ENCODE data around the gene SNORC. TPM values are rescaled to one million over a fixed set of nuclear protein-coding genes. Genes with fewer than 3 reads are reported as not detected.

SNORC gene
- total and polyA plus RNA-seq, 9 of the 15 experiments (the other 6 are each of a cell fraction or from before 2014, with no cell fraction given), result 0.14 to 2.5 (median 0.72) TPM; not detected in 2

DNA sequence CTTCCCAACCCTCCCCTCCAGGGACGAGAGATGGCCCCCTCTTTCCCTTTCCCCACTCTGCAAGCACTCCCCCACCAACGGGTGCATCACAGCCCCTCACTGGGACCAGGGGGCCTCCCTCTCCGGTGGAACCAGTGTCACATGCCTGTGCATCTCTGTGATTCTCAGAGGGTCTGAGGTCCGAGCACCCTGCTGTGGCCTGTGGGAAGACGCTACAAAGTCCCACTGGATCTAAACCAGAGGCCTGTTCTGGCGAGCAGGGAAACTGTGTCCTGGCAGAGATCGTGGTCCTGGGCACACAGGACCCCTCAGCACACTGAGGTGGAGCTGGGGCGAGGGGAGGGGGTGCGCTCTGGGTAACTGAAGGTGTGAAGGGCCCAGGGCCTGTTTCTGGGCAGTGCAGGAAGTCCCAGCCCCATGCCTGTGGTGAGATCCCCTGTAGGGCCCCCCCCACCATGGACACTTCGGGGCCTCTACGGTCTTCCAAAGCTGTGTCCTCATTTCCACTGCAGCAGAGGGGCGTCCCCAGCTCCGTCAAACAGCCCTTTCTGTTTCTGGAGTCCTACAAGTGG is 8.0 kb downstream of the SNORC start (continued):
- TF ChIP-seq TRIM25 (IDR thresholded peaks at IDR 0.05; ENCODE audit: borderline replicate concordance), result no peak
- TF ChIP-seq KLF6 (CRISPR knock-in tag; IDR thresholded peaks at IDR 0.05; ENCODE audit: borderline replicate concordance), result no peak
- TF ChIP-seq MEIS2 (IDR thresholded peaks at IDR 0.05; ENCODE audit: partially characterized antibody), result no peak
- TF ChIP-seq ZNF274 (IDR thresholded peaks at IDR 0.05; ENCODE audit: borderline replicate concordance, low read depth, low read length), result no peak
- TF ChIP-seq HOXB6 (CRISPR knock-in tag; IDR thresholded peaks at IDR 0.05; ENCODE audit: borderline replicate concordance), result no peak
- no peak for TF ChIP-seq ZBTB40 (IDR thresholded peaks at IDR 0.05)
- no peak for TF ChIP-seq ZBTB40 (CRISPR knock-in tag; IDR thresholded peaks at IDR 0.05)
- no peak for TF ChIP-seq RBM22 (IDR thresholded peaks at IDR 0.05; ENCODE audit: low read depth, low read length, poor library complexity, severe bottlenecking)
